SU-DHL-6 (cell line): ENCODE data around the gene EGFL7.

ENCODE experiments used
- EZH2phosphoT487 ChIP-seq: fragments of 200-600 bp; sonication (generic), shearing (Covaris generic); conservative IDR thresholded peaks from 2 replicates; pipeline ENCODE4 v1.6.1; 2018; ENCODE audit warnings: mild to moderate bottlenecking, antibody characterized with exemption, low read length, moderate library complexity, mixed read lengths
- TF ChIP-seq, protein P1 (sequence below): fragments of 200-600 bp; sonication (generic); IDR thresholded peaks from one replicate; pipeline ENCODE4 v1.5.1; 2017; ENCODE audit warnings: antibody characterized with exemption, mild to moderate bottlenecking, low read length, moderate library complexity; ENCODE audit not compliant: insufficient read depth, poor library complexity, severe bottlenecking

DNA sequence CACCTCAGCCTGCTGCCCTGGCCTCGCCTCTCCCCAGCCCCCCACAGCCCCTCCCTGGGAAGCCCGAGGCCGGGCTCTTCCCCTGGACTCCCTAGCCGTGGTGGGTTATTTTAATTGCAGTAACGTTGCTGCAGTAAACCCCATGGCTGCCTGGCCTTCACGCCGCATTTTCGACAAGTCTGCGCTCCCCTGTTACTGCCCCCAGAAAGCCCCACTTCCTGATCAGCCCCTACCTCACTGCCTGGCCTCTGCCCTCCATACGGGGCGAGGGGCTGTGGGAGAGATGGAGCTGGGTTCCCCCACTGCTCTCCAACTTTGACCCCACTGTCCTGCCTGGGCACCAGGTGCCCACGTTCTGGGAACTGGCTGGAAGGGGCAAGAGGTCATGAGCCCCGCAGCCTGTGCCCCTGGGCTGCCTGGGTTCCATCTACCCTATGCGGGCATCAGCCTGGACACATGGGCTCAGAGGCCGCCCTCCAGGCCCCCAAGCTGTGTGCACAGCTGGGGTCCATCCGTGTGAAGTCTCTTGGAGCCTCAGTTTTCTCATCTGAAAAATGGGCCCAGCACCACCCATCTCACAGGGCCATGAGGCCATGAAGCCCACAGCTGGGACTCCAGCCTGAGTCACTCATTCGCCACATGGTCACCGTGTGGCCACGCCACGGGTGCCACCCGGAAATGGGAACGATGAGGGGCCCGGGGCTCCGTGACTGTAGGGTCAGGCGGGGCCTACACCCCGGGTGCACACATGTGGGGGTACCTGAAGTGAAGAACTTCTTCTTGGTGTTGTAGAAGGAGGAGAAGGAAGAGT, 11.5 kb downstream of the EGFL7 start:
- TF ChIP-seq, protein P1, sequence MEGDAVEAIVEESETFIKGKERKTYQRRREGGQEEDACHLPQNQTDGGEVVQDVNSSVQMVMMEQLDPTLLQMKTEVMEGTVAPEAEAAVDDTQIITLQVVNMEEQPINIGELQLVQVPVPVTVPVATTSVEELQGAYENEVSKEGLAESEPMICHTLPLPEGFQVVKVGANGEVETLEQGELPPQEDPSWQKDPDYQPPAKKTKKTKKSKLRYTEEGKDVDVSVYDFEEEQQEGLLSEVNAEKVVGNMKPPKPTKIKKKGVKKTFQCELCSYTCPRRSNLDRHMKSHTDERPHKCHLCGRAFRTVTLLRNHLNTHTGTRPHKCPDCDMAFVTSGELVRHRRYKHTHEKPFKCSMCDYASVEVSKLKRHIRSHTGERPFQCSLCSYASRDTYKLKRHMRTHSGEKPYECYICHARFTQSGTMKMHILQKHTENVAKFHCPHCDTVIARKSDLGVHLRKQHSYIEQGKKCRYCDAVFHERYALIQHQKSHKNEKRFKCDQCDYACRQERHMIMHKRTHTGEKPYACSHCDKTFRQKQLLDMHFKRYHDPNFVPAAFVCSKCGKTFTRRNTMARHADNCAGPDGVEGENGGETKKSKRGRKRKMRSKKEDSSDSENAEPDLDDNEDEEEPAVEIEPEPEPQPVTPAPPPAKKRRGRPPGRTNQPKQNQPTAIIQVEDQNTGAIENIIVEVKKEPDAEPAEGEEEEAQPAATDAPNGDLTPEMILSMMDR: no peak
- no peak for TF ChIP-seq EZH2phosphoT487
